MCF 10A (cell line): ENCODE data around the gene MZB1. TPM values are rescaled to one million over a fixed set of nuclear protein-coding genes. Genes with fewer than 3 reads are reported as not detected.

Source experiments
- BruUV-seq: library from RNA; stranded (reverse); fragments of 400-500 nt; replicated peaks from 2 replicates; lab custom pipeline; 2021; lab: Mats Ljungman, UMichigan
- CTCF ChIA-PET: fragments of 300-600 bp; sonication (Branson Sonifier 250); formaldehyde crosslinking; extraction: SDS; loops from one replicate; lab custom pipeline; 2021; ENCODE audit warnings: antibody characterized with exemption, inconsistent platforms; lab: Yijun Ruan, JAX
- POLR2A ChIA-PET: fragments of 300-600, 350-650 bp; sonication (Branson Sonifier 250); formaldehyde crosslinking; extraction: SDS; loops from one replicate; lab custom pipeline; 2020; ENCODE audit warnings: antibody characterized with exemption, inconsistent platforms; lab: Yijun Ruan, JAX
- DNase-seq: peaks from one replicate; pipeline ENCODE4 v3.0.0-alpha.2; 2018; ENCODE audit not compliant: unreplicated experiment
- H3K27ac Mint-ChIP-seq: one replicate; pipeline ENCODE4 v1.8.0; 2022; ENCODE audit warnings: mild to moderate bottlenecking, low read depth, mixed read lengths; ENCODE audit not compliant: unreplicated experiment
- H3K27me3 Mint-ChIP-seq: one replicate; pipeline ENCODE4 v1.8.0; 2022; ENCODE audit warnings: mixed read lengths; ENCODE audit not compliant: insufficient read depth, unreplicated experiment
- H3K36me3 Mint-ChIP-seq: one replicate; pipeline ENCODE4 v1.8.0; 2022; ENCODE audit warnings: mild to moderate bottlenecking, moderate library complexity, mixed read lengths; ENCODE audit not compliant: insufficient read depth, unreplicated experiment
- H3K4me1 Mint-ChIP-seq: one replicate; pipeline ENCODE4 v1.8.0; 2022; ENCODE audit warnings: mixed read lengths; ENCODE audit not compliant: insufficient read depth, unreplicated experiment
- H3K4me3 Mint-ChIP-seq: one replicate; pipeline ENCODE4 v1.8.0; 2022; ENCODE audit warnings: mild to moderate bottlenecking, moderate library complexity, mixed read lengths; ENCODE audit not compliant: unreplicated experiment
- H3K9me3 Mint-ChIP-seq: one replicate; pipeline ENCODE4 v1.8.0; 2022; ENCODE audit warnings: mixed read lengths; ENCODE audit not compliant: unreplicated experiment
- CTCF ChIP-seq: fragments of 200-600 bp; IDR thresholded peaks from one replicate; pipeline ENCODE4 v1.8.0; 2022; ENCODE audit warnings: antibody characterized with exemption, mild to moderate bottlenecking; ENCODE audit not compliant: unreplicated experiment
- intact Hi-C: fragments of 100-400 bp; cut with micrococcal nuclease; formaldehyde crosslinking; loops from 2 replicates; pipeline ENCODE4 v1.14.1; 2022
- total RNA-seq: library from RNA; stranded (reverse); gene quantifications from 2 replicates; pipeline ENCODE4 v1.2.3, GENCODE V29; 2022

MZB1 gene
- total RNA-seq, 1 experiment from 2014 or later: not detected

- Mint-ChIP-seq H3K27ac (no peak overlapping the region), H3K4me3 (peak overlapping the region; percentile 67), H3K36me3 (peaks cover 5% of the 10 kb centered on the region), H3K4me1 (peaks cover 16% of the 10 kb centered on the region), H3K27me3 (no peaks in the 10 kb centered on the region), H3K9me3 (no peaks in the 10 kb centered on the region)
- DNase-seq: peak; percentile 63
- POLR2A ChIA-PET: no interaction called here
- BruUV-seq: no TSS peak
- intact Hi-C loops: no loop called here
- CTCF ChIA-PET: interaction anchor here (0.6 kb wide), 1 partner anchor 19 kb away, joined by 3 read pairs; no protein-coding TSS in a partner anchor
- TF ChIP-seq CTCF: peak; percentile 35
Observed at GRCh38 chr5:139392678-139393496, 3.2 kb upstream of the MZB1 start.

- Mint-ChIP-seq H3K4me3 (peak overlapping the region; percentile 67), H3K36me3 (peaks cover 5% of the 10 kb centered on the region), H3K27me3 (no peaks in the 10 kb centered on the region), H3K27ac (peak overlapping the region; percentile 66), H3K4me1 (peaks cover 16% of the 10 kb centered on the region), H3K9me3 (no peaks in the 10 kb centered on the region)
- intact Hi-C loops: no loop called here
- ChIA-PET POLR2A (interaction anchor here (1.7 kb wide), 1 partner anchor 11 kb away, joined by 8 read pairs; the partner anchor contains the start of gene SPATA24), CTCF (interaction anchor here (0.6 to 1.8 kb wide), 2 partner anchors 18 to 20 kb away, joined by 3 to 7 read pairs; no protein-coding TSS in a partner anchor)
- DNase-seq: no peak
- no peak for TF ChIP-seq CTCF
- no TSS peak for BruUV-seq
Observed at GRCh38 chr5:139392324-139392677, 2.6 kb upstream of the MZB1 start.

- POLR2A ChIA-PET: interaction anchor here (1.1 to 1.7 kb wide), 3 partner anchors 12 to 97 kb away, joined by 6 to 8 read pairs (median 7); partner anchors contain the start of genes PAIP2 and SPATA24
- intact Hi-C loops: no loop called here
- CTCF ChIA-PET: interaction anchor here (0.6 to 1.8 kb wide), 5 partner anchors 17 to 995 kb away, joined by 3 to 7 read pairs (median 4); no protein-coding TSS in a partner anchor
- Mint-ChIP-seq H3K27me3 (no peaks in the 10 kb centered on the region), H3K36me3 (peaks cover 5% of the 10 kb centered on the region), H3K27ac (peak overlapping the region; percentile 66), H3K4me1 (peaks cover 16% of the 10 kb centered on the region), H3K9me3 (no peaks in the 10 kb centered on the region), H3K4me3 (peak overlapping the region; percentile 67)
- peak; percentile 88 for DNase-seq
- TSS peak; percentile 50 for BruUV-seq
- no peak for TF ChIP-seq CTCF
Observed at GRCh38 chr5:139391570-139392323, 2.0 kb upstream of the MZB1 start.
